ENCODE measurements around the gene MCUR1. TPM values are rescaled to one million over a fixed set of nuclear protein-coding genes. Genes with fewer than 3 reads are reported as not detected.
"Not testable (repeated sequence)": the region's sequence is repeated elsewhere in the genome, so short reads cannot be mapped to it uniquely, and the experiment has no call there.

The MCUR1 gene
- total RNA-seq, 2 donors from 2014 or later = 10.2 to 22.3 TPM

DNA sequence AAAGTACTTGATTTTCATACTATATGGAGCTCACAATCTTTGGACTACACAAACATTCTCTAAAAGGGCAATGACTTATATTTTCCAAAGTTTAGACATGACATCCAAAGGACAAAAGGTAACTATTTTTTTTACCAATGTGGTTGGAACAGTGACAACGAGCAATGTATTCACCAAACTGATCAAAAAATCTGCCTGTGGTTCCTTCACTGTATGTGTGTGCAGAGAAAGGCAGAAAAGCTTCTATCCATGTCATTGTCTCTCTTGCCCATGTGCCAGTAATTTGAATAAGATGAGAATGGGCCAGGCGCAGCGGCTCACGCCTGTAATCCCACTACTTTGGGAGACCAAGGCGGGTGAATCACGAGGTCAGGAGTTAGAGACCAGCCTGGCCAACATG lies 25.5 kb downstream of the MCUR1 start:
- Mint-ChIP-seq H3K27ac (no peak overlapping the region), H3K4me3 (no peak overlapping the region), H3K27me3 (no peaks in the 10 kb centered on the region), H3K36me3 (ENCODE audit: low read depth) (peaks cover 3% of the 10 kb centered on the region), H3K4me1 (peaks cover 10% of the 10 kb centered on the region)
- H3K9me3 ChIP-seq (ENCODE audit: control insufficient read depth, low read length, poor library complexity, severe bottlenecking) = no peaks in the 10 kb centered on the region
- DNase-seq (no peak), ATAC-seq (no peak)

DNA sequence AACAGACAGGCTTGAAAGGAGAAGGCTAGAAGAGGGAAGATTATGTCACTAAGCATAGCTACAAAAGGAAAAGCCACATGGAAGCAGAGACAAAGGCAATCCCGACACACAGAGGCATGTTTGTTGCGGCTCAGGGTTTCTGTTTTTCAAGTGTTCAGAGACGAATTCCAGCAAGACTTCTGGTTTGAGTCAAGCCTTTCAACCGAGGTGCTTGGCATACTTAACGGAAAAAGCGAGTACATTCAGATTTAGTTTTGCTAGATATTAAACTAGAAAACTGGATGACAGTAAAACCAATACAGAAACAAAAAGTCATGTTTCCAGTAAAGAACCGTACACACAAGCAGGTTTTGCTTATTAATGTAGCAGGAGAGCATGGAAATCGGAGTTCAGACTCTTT lies 27.2 kb downstream of the MCUR1 start:
- no peaks in the 10 kb centered on the region for H3K27me3 Mint-ChIP-seq
- H3K9me3 ChIP-seq (ENCODE audit: control insufficient read depth, low read length, poor library complexity, severe bottlenecking) = no peaks in the 10 kb centered on the region
- H3K36me3 Mint-ChIP-seq (ENCODE audit: low read depth) = peaks cover 3% of the 10 kb centered on the region
- DNase-seq (no peak), ATAC-seq (no peak)
- no peak overlapping the region for H3K4me3 Mint-ChIP-seq
- H3K4me1 Mint-ChIP-seq = peaks cover 10% of the 10 kb centered on the region
- H3K27ac Mint-ChIP-seq = no peak overlapping the region

DNA sequence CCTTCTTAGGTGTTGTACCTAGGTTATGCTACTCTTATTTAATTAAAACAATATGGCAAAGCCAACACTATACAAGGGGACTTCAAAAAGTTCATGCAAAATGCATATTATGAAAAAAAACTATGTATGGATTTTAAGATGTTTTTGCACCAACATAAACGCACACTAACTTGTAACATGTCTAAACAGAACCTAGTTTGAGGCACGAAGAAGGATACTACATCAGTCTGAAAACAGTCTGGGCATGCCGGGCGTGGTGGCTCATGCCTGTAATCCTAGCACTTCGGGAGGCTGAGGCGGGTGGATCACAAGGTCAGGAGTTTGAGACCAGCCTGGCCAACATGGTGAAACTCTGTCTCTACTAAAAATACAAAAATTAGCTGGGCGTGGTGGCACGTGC lies 34.2 kb downstream of the MCUR1 start:
- not testable (repeated sequence) for H3K27me3 Mint-ChIP-seq; H3K4me3 Mint-ChIP-seq; DNase-seq; H3K27ac Mint-ChIP-seq; H3K36me3 Mint-ChIP-seq (ENCODE audit: low read depth); H3K4me1 Mint-ChIP-seq; ATAC-seq; H3K9me3 ChIP-seq (ENCODE audit: control insufficient read depth, low read length, poor library complexity, severe bottlenecking)

DNA sequence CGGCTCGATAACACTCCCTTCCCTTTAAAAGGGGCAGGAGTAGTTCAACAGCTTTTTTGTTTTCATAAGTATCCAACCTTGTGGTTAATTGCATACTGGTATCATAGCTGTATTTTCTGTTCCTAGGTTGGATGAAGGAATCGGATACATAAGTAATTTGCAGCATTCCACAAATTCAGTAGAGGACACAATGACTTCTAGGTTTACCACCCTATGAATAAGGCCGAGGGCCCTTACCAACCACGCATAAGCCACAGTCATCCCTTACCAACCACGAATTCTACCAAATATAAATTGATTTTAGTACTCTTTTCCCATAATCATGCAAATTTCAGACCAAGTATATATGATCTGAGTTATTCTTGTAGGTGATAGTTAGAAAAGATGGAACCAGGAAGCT lies 36.3 kb downstream of the MCUR1 start:
- ATAC-seq (no peak), DNase-seq (no peak)
- Mint-ChIP-seq H3K4me1 (peaks cover 2% of the 10 kb centered on the region), H3K36me3 (ENCODE audit: low read depth) (no peaks in the 10 kb centered on the region), H3K4me3 (no peak overlapping the region), H3K27me3 (no peaks in the 10 kb centered on the region), H3K27ac (no peak overlapping the region)
- no peaks in the 10 kb centered on the region for H3K9me3 ChIP-seq (ENCODE audit: control insufficient read depth, low read length, poor library complexity, severe bottlenecking)

DNA sequence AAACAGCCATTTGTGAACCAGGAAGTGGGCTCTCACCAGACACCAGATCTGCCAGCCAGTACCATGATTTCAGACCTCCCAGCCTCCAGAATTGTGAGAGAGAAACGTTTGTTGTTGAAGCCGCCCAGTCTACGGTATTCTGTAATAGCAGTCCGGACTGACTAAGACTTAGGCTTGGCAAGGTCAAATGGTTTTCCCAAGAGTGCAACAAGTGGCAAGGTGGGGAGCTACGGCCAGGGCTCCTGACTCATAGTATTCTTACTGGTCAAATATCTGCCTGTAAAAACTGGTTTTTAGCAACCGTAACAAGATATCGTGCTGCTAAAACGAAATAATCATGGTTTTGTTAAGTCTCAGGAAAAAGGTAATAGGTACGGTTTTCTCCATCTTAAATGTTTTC lies 37.8 kb downstream of the MCUR1 start:
- no peaks in the 10 kb centered on the region for H3K27me3 Mint-ChIP-seq
- no peak for ATAC-seq
- H3K27ac Mint-ChIP-seq = no peak overlapping the region
- no peak for DNase-seq
- H3K4me1 Mint-ChIP-seq = peaks cover 2% of the 10 kb centered on the region
- H3K36me3 Mint-ChIP-seq (ENCODE audit: low read depth) = no peaks in the 10 kb centered on the region
- no peaks in the 10 kb centered on the region for H3K9me3 ChIP-seq (ENCODE audit: control insufficient read depth, low read length, poor library complexity, severe bottlenecking)
- H3K4me3 Mint-ChIP-seq = no peak overlapping the region

DNA sequence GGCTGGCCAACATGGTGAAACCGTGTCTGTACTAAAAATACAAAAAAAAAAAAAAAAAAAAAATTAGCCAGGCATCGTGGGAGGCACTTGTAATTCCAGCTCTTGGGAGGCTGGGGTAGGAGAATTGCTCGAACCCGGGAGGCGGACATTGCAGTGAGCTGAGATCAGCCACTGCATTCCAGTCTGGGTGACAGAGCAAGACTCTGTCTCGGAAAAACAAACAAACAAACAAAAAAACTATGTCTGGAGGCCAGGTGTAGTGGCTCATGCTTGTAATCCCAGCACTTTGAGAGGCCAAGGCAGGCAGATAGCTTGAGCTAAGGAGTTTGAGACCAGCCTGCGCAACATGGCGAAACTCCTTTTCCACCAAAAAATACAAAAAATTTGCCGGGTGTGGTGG lies 38.9 kb downstream of the MCUR1 start:
- H3K27me3 Mint-ChIP-seq; DNase-seq; ATAC-seq; H3K4me3 Mint-ChIP-seq; H3K4me1 Mint-ChIP-seq; H3K27ac Mint-ChIP-seq; H3K36me3 Mint-ChIP-seq (ENCODE audit: low read depth); H3K9me3 ChIP-seq (ENCODE audit: control insufficient read depth, low read length, poor library complexity, severe bottlenecking): not testable (repeated sequence)

DNA sequence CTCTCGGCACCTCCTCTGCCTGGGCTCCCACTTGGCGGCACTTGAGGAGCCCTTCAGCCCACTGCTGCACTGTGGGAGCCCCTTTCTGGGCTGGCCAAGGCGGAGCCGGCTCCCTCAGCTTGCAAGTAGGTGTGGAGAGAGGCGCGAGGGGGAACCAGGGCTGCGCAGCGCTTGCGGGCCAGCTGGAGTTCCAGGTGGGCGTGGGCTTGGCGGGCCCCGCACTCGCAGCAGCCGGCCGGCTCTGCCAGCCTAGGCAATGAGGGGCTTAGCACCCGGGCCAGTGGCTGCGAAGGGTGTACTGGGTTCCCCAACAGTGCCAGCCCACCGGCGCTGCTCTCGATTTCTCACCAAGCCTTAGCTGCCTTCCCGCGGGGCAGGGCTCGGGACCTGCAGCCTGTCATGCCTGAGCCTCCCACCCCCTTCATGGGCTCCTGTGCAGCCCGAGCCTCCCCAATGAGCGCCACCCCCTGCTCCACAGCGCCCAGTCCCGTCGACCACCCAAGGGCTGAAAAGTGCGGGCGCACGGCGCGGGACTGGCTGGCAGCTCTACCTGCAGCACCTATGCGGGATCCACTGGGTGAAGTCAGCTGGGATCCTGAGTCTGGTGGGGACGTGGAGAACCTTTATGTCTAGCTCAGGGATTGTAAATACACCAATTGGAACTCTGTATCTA lies 41.9 kb downstream of the MCUR1 start:
- not testable (repeated sequence) for H3K4me1 Mint-ChIP-seq; DNase-seq; H3K4me3 Mint-ChIP-seq; H3K27me3 Mint-ChIP-seq; H3K27ac Mint-ChIP-seq; H3K36me3 Mint-ChIP-seq (ENCODE audit: low read depth); ATAC-seq; H3K9me3 ChIP-seq (ENCODE audit: control insufficient read depth, low read length, poor library complexity, severe bottlenecking)

DNA sequence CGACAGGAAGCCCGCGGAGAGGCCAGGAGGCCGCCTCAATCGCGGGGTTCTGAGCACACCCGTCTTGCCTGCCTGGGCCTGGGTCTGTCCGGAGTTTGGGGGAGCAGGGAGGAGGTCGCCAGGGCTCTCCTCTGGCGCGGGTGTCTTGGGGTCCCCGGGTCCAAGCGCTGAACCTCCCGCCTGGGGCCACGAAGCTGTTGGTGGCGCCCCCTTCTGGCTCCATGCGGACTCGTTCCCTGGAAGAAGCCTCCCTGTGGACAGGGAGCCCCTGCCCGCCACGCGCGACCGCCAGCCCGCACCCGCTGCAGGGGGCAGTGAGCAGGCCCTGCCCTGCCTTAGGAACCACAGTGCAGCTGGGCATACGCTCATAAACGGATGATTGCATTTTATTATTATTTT lies 44.7 kb downstream of the MCUR1 start:
- ATAC-seq (no peak), DNase-seq (peak in 2 of 3 donors; percentile 14 to 20)
- H3K36me3 Mint-ChIP-seq (ENCODE audit: low read depth) = no peaks in the 10 kb centered on the region

DNA sequence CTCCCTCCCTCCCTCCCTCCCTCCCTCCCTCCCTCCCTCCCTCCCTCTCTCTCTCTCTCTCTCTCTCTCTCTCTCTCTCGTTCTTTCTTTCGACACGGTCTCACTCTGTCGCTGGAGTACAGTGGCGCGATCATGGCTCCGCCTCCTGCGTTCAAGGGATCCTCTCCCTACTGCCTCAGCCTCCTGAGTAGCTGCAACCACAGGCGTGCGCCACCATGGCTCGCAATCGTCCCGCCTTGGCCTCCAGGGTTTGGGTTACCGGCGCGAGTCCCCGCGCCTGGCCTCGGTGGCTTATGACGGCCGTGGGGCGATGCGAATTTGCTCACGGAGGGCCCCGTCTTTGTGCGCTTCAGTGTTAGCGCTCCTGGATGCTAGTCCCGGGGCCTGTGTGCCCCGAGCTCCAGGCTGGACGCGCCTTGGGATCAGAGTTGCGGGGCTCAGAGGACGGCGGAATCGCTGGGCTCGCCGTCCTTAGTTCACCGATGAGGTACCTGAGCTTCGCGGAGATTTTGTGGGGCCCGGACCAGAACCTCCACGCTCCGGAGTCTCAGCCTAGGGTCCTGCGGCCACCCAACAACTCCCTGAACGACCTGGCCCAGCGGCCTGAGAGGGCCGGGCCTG lies 45.2 kb downstream of the MCUR1 start:
- ATAC-seq = no peak
- H3K9me3 ChIP-seq (ENCODE audit: control insufficient read depth, low read length, poor library complexity, severe bottlenecking) = no peaks in the 10 kb centered on the region
- Mint-ChIP-seq H3K4me3 (peak overlapping the region; percentile 47), H3K27ac (no peak overlapping the region), H3K27me3 (no peaks in the 10 kb centered on the region), H3K36me3 (ENCODE audit: low read depth) (no peaks in the 10 kb centered on the region), H3K4me1 (peaks cover 14% of the 10 kb centered on the region)
- no peak for DNase-seq

More for the DNA sequence above, 44.7 kb downstream of the MCUR1 start:
- no peaks in the 10 kb centered on the region for H3K9me3 ChIP-seq (ENCODE audit: control insufficient read depth, low read length, poor library complexity, severe bottlenecking)
- H3K27me3 Mint-ChIP-seq = no peaks in the 10 kb centered on the region
- peaks cover 14% of the 10 kb centered on the region for H3K4me1 Mint-ChIP-seq
- no peak overlapping the region for H3K27ac Mint-ChIP-seq
- H3K4me3 Mint-ChIP-seq = no peak overlapping the region

DNA sequence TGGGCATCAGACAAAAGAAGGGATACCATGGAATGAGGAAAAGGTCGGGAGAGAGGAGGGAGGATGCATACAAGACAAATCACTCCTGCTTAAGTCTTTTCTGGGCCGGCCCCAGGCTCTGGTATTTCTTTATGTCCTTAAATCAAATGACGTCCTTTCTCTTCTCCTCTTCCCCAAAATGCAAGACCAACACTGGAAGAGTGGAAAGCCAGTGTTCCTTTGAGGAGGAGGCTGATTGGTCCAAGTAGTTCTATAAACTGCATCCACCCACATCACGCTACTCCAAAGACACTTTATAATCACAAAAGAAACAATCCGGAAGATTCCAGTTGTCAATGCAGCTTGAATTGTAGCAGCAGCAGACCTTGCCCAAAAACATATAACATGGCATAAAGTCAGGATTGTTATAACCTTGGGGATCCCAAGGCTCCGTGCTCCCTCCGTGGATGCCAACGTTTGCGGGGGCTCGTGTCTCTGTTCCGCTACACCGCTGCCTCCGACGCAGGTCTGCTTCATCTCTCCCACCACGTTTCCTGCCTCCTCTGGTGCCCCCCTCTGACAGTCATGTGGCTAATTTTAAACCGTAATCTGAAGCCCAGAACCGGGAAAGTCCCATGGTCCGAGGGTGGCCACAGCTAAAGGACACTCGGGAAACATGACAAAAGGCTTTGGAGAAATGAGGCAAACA lies 47.1 kb downstream of the MCUR1 start:
- Mint-ChIP-seq H3K4me1 (peaks cover 29% of the 10 kb centered on the region), H3K4me3 (peak overlapping the region; percentile 85), H3K36me3 (ENCODE audit: low read depth) (no peaks in the 10 kb centered on the region), H3K27ac (peak overlapping the region; percentile 75), H3K27me3 (no peaks in the 10 kb centered on the region)
- peak; percentile 61 for ATAC-seq
- no peaks in the 10 kb centered on the region for H3K9me3 ChIP-seq (ENCODE audit: control insufficient read depth, low read length, poor library complexity, severe bottlenecking)
- DNase-seq = peak in 1 of 3 donors; percentile 14

DNA sequence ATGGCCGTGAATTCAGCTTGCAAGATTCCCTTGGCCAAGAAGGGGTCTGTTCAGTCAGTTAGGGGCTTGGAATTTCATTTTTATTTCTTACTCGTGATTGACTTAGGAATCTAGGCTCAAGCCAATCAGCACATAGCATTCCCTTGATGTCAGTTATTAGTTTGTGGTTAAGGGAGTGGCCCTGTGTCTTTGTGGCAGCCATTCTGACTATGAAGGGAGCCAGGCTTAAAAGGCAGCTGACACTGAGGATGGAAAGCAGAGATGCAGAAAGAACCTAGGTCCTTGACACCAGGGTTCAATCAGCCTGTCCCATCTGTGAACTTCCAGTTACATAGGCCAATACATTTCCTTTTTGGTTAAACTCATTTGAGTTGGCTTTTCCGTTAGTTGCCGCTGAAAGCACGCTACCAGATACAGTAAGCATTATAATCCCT lies 48.1 kb downstream of the MCUR1 start:
- Mint-ChIP-seq H3K36me3 (ENCODE audit: low read depth) (no peaks in the 10 kb centered on the region), H3K4me3 (no peak overlapping the region), H3K27ac (peak overlapping the region; percentile 75), H3K27me3 (no peaks in the 10 kb centered on the region), H3K4me1 (peaks cover 33% of the 10 kb centered on the region)
- no peak for DNase-seq
- no peak for ATAC-seq
- H3K9me3 ChIP-seq (ENCODE audit: control insufficient read depth, low read length, poor library complexity, severe bottlenecking) = no peaks in the 10 kb centered on the region

DNA sequence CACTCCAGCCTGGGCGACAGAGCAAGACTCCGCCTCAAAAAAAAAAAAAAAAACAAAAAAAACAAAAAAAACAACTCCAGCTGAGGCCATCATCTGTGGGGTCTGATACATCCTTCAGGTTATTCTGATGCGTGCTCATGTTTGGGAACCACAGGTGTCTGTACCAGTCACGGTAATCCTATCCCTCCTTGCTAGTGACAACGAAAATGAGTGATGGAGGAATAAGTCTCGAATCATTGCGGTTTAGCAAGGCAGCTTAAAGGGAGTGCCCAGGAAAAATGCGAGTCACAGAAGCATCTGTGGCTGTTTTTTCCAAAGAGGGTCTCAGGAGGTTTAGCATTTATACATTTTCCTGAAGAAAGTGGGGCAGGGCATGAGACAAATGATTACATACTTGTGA lies 48.8 kb downstream of the MCUR1 start:
- ATAC-seq (no peak), DNase-seq (no peak)
- H3K27ac Mint-ChIP-seq = no peak overlapping the region
- peaks cover 33% of the 10 kb centered on the region for H3K4me1 Mint-ChIP-seq
- H3K9me3 ChIP-seq (ENCODE audit: control insufficient read depth, low read length, poor library complexity, severe bottlenecking) = no peaks in the 10 kb centered on the region
- H3K27me3 Mint-ChIP-seq = no peaks in the 10 kb centered on the region
- no peaks in the 10 kb centered on the region for H3K36me3 Mint-ChIP-seq (ENCODE audit: low read depth)
- H3K4me3 Mint-ChIP-seq = no peak overlapping the region

DNA sequence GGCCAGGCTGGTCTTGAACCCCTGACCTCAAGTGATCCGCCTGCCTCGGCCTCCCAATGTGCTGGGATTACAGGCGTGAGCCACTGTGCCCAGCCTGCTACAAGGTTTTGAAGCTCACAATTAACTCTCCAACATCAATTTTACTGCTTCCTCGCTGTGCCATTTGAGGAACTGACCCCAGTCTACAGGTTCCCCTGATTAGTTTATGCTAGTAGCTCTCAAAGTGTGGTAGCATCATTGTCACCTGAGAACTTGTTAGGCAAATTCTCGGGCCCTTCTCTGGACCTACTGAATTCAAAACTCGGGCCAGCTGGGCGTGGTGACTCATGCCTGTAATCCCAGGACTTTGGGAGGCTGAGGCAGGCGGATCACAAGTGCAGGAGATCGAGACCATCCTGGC lies 49.4 kb downstream of the MCUR1 start:
- Mint-ChIP-seq H3K27ac (no peak overlapping the region), H3K27me3 (no peaks in the 10 kb centered on the region), H3K4me3 (no peak overlapping the region), H3K4me1 (peaks cover 33% of the 10 kb centered on the region), H3K36me3 (ENCODE audit: low read depth) (no peaks in the 10 kb centered on the region)
- ATAC-seq (no peak), DNase-seq (no peak)
- no peaks in the 10 kb centered on the region for H3K9me3 ChIP-seq (ENCODE audit: control insufficient read depth, low read length, poor library complexity, severe bottlenecking)

Measured in T-helper 17 cell (primary cell).